Stimulated activated CD8-positive, alpha-beta memory T cell treated with anti-CD3 and anti-CD28 coated beads, Interleukin-7, amount 100 ng/mL, for 24 hours (primary cell): ENCODE data around the gene FAM237A.

Experiments used
- DNase-seq: peaks from one replicate; pipeline ENCODE4 v3.0.0-alpha.2; 2020; ENCODE audit warnings: low read depth

FAM237A gene

GRCh38 chr2:206642075-206643025 is at the start of gene FAM237A:
FAM237A (plus strand) TSS chr2:206642487; CDS start chr2:206644237, 1,750 bp downstream.
- no peak for DNase-seq

- no peak for DNase-seq
Observed at GRCh38 chr2:206597717-206598218, 44.5 kb upstream of the FAM237A start.

GRCh38 chr2:206603243-206603642 is 39.0 kb upstream of the FAM237A start:
- DNase-seq = no peak

GRCh38 chr2:206610451-206610850 is 31.8 kb upstream of the FAM237A start:
- no peak for DNase-seq

- no peak for DNase-seq
Observed at GRCh38 chr2:206611191-206611590, 31.1 kb upstream of the FAM237A start.

- no peak for DNase-seq
Observed at GRCh38 chr2:206611736-206612135, 30.6 kb upstream of the FAM237A start.

- DNase-seq = no peak
Observed at GRCh38 chr2:206614811-206615210, 27.5 kb upstream of the FAM237A start.

GRCh38 chr2:206615417-206616089 is 26.7 kb upstream of the FAM237A start:
- no peak for DNase-seq

- no peak for DNase-seq
Observed at GRCh38 chr2:206616151-206616550, 26.1 kb upstream of the FAM237A start.

GRCh38 chr2:206619011-206619410 is 23.3 kb upstream of the FAM237A start:
- DNase-seq = no peak

- DNase-seq = no peak
Observed at GRCh38 chr2:206626108-206626507, 16.2 kb upstream of the FAM237A start.

- DNase-seq = no peak
Observed at GRCh38 chr2:206627632-206628031, 14.7 kb upstream of the FAM237A start.

- no peak for DNase-seq
Observed at GRCh38 chr2:206631340-206631739, 10.9 kb upstream of the FAM237A start.

- DNase-seq = no peak
Observed at GRCh38 chr2:206635015-206635414, 7.3 kb upstream of the FAM237A start.

- no peak for DNase-seq
Observed at GRCh38 chr2:206639636-206640035, 2.7 kb upstream of the FAM237A start.

GRCh38 chr2:206641226-206641625 is 1.1 kb upstream of the FAM237A start:
- no peak for DNase-seq

- DNase-seq = no peak
Observed at GRCh38 chr2:206647985-206648384, 5.7 kb downstream of the FAM237A start.

GRCh38 chr2:206657087-206657486 is 14.8 kb downstream of the FAM237A start:
- DNase-seq = no peak

- DNase-seq = no peak
Observed at GRCh38 chr2:206665251-206665650, 23.0 kb downstream of the FAM237A start.

- no peak for DNase-seq
Observed at GRCh38 chr2:206670531-206671319, 28.4 kb downstream of the FAM237A start.

GRCh38 chr2:206683546-206683945 is 41.3 kb downstream of the FAM237A start:
- no peak for DNase-seq

GRCh38 chr2:206688453-206688852 is 46.2 kb downstream of the FAM237A start:
- DNase-seq = no peak
